ENCODE data around the gene NDUFA8.

The NDUFA8 gene

DNA sequence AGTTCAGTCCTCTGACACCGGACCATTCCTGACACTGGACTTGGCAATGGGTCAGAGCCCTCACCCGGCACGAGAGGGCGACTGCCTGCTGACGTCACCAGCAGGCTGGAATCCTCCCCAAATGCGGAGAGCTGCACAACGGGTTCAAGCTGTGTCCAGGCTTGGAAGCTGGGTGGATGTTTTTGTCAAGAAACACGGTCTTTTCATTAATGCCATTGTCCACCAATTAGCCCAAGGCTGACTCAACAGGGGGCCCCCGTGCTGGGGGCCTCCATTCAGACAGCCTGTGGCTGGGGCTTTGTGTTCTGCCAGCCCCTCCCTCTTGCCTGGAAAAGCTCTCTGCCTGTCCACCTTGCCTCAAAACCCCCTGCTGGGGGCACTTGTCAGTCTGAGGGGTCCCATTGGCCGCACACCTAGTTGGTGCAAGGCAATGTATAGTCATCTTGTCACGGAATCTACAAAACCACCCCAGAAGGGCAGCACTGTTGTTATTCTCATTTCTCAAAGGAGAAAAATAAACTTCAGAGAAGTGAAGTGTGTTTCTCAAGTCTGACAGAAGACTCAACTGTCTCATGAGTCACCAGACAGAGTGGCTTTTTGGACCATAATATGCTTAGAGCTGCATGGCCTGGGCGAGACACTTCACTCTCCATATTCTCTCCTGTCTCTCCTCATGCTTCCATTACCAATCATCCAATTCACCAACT, 24.6 kb downstream of the NDUFA8 start:
- DNase-seq, result no peak

DNA sequence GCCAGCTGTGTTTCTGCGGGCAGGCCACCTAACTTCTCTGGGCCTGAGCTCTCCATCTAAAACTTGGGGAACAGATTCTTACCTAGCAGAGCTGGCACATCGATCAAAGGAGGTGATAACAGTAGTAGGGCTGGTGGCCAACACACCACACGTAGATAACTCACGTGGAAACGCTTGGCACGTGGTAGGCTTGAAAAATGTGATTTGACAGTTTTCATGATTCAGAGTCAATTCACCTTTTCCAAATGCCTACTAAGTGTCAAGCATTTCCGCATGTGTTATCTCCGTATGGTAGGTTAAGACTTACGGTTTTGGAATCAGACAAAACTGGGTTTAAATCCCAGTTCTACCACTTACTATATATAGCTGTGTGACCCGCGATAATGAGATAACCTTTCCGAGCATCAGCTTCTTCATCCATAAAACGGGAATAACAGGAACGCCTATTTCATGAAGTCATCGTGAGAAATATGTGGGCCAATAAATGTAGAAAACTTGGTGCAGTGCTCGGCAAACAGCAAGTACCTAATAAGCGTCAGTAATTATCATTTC, 25.5 kb downstream of the NDUFA8 start:
- DNase-seq, result no peak

DNA sequence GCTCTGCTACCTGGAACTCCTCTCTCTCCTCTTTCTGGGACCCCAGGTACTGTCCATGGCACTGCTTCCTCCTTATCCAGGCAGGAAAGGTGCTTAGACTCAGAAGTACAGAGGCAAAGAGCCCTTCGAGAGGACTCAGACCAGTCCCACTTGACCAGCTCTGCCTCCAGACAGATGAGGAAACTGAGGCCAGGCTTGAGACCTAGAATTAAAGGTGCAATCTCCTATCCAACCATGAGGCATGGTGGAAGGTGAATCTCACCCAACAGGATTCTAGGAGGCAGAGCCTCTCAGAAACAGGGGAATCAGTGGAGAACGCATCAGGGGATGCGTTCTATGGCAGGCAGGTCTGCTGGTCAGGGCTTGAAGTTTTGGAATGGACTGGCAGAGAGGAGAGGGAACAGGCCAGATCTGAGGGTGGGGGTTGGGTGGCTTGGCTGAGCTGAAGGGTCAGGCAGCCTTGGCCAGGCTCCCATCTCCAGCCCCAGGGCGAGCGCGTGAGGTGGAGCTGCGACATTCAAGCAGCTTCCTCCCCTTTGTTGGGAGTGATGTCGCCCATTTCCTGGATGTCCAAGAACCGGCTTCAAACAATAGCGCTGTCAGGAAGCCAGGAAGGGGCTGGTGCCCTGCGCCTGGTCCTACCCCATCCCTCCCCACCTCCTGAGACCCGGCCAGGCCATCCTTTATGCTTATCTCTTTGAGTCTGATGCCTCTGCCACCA, 26.2 kb downstream of the NDUFA8 start:
- DNase-seq, result no peak

DNA sequence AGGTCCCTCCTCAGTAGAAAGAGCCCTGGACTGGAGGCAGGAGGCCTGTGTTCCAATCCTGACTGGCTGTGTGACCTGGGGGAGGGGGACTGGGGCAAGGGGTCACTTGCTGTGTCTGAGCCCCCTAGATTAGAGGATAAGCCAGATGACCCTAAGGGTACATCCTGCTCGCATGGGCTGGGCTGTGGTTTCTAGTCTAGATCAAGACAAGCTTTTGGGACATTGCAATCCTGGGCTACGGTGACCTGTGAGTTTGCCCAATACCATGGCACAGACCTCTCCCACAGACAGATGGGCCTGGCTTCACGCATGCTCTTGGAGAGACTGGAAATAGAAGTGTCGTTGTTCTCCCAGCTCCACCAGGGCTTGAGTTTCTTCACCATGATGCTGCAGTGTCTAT, 27.0 kb downstream of the NDUFA8 start:
- no peak for DNase-seq

DNA sequence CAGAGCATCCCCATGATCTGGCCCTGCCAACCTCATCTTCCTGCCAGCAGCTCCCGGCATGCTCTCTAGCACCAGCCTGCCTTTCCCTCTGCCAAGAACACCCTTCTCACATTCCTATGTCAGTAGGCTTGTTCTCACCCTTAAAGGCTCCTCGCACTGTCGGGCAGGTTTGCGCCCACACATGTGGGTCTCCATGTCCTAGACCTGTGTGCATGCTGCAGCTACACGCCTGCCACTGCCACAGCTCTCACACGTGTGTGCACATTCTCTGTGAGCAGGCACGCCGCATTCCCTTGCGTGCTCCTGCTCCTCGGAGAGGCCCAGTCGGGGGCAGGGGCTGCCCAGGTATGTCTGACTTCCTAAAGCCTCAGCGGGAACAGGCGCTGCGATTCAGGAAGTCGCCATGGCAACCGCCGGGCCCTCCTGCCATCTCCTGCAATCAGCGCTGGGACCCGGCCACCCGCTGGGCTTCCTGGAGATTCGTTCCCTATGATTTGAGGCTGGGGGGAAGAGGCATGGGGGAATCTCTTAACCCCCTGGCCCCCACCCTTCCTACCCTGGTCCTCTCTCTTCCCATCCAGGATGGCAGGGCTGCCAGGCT, 28.1 kb downstream of the NDUFA8 start:
- DNase-seq, result peak; percentile 66

GRCh38 chr9:122130837-122131236, 28.7 kb downstream of the NDUFA8 start:
- no peak for DNase-seq

DNA sequence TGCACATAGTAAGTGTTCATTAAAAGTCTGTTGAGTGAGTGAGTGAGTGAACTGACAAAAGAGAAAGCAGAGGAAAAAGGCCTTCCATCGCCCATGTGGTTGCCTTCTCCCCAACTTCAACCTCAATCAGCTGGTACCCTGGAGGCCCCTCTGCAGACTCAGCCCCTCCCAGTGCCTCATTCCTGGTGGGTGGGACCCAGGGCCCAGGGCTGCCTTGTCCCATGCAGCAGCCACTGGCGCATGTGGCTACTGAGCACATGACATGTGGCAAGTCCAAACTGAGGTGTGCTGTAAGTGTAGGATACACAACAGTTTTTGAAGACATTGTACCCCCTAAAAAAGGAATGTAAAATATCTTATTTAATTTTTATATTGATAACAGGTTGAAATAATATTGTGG, 29.6 kb downstream of the NDUFA8 start:
- no peak for DNase-seq

- no peak for DNase-seq
Observed at GRCh38 chr9:122128969-122129343, 30.6 kb downstream of the NDUFA8 start.

GRCh38 chr9:122128007-122128968, 31.3 kb downstream of the NDUFA8 start:
- DNase-seq, result no peak

DNA sequence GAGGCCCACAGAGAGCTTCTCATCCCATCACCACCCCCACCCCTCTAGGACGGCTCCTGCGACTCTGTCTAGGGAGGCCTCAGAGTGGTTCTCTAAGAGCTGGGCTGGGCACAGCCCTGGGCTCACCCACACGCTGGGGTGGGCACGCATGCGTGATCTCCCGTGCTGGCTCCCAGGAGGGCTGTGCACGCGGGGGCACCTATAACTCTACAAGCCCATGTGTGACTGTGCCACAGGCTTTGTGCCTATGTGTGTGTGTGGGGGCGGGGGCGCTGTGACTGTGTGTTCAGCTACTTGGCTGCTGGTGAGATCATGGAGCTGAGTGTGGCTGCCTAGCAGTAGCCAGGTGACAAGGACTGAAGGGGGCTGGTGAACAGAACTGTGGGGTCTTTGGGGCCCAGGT, 32.2 kb downstream of the NDUFA8 start:
- no peak for DNase-seq

GRCh38 chr9:122126331-122127261, 33.0 kb downstream of the NDUFA8 start:
- no peak for DNase-seq

GRCh38 chr9:122125509-122126330, 33.9 kb downstream of the NDUFA8 start:
- no peak for DNase-seq

- DNase-seq, result peak; percentile 84
Observed at GRCh38 chr9:122125158-122125508, 34.4 kb downstream of the NDUFA8 start.

GRCh38 chr9:122124528-122124927, 35.1 kb downstream of the NDUFA8 start:
- DNase-seq, result no peak

DNA sequence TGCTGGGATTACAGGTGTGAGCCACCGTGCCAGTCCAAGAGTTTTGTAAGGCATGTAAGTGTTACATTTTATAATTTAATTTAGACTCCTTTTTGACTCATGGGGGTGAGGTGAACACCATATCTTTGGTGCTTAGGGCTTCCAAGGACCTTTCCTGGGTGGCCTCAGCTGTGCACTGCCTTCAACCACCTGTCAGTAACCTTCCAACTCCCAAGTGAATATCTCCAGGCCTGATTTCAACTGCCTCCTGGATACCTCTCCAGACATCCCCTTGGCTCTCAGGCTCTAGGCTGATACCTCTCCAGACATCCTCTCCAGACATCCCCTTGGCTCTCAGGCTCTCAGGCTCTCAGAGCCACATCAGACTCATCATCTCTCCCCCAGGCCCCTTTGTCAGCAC, 35.5 kb downstream of the NDUFA8 start:
- DNase-seq, result no peak

DNA sequence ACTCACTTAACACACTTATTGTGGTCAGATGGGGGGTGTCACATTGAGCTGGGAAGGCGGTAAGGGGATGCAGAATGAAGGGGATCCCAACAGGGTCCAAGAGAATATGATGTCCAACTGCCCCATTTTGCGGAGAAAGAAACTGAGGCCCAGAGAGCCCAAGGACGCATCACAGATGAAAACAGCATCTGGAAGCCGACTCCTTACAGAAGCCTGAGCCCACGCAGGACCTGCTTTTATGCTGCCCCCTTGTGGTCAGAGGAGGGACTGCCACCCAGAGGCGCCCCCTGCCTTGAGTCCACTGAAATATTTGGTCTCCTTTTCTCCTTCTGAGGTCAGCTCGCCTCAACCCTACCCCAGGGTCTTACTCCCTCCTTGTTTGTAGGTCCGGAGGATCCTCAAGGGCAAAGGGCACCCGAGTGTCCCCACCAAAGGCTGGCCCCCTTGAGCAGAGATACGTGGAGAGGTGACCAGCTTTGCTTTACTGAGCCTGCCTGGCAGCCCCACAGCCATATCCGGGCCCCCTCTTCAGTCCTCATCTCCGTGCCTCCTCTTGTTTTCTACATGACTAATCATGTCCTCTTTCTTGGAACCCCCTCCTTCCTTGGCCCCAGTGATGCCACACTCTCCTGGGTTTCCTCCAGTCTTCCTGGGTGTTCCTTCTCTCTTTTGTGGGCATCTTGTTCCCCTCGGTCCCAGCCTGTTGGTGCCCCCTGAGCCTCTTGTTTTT, 36.5 kb downstream of the NDUFA8 start:
- peak; percentile 72 for DNase-seq

- no peak for DNase-seq
Observed at GRCh38 chr9:122122468-122122867, 37.1 kb downstream of the NDUFA8 start.

GRCh38 chr9:122121931-122122330, 37.6 kb downstream of the NDUFA8 start:
- DNase-seq, result no peak

DNA sequence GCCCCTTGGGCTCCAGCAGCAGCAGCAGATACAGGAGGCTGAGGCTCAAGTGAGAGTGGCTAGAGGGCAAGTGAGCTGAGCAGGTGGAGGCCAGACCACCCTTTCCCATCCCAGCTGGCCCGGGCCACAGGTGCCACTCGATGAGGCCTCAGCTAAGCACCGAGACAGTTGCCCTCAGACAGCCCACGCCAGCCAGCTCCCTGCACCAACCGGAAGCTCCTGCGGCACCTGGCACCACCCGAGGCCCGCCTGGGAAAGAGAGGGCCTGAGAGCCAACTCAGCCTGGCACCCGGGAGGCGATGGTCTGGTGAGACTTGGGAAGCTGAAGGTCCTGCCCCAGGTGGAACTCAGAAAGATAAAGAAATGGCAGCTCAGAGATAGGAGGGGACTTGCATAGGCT, 38.2 kb downstream of the NDUFA8 start:
- no peak for DNase-seq
